Measurements from ENCODE around the gene FBXL4. TPM values are rescaled to one million over a fixed set of nuclear protein-coding genes. Genes with fewer than 3 reads are reported as not detected.

The FBXL4 gene
- total and polyA plus RNA-seq, 2 of the 8 experiments (the other 6 are each of a cell fraction or from before 2014, with no cell fraction given): 6.9 to 13.8 TPM

DNA sequence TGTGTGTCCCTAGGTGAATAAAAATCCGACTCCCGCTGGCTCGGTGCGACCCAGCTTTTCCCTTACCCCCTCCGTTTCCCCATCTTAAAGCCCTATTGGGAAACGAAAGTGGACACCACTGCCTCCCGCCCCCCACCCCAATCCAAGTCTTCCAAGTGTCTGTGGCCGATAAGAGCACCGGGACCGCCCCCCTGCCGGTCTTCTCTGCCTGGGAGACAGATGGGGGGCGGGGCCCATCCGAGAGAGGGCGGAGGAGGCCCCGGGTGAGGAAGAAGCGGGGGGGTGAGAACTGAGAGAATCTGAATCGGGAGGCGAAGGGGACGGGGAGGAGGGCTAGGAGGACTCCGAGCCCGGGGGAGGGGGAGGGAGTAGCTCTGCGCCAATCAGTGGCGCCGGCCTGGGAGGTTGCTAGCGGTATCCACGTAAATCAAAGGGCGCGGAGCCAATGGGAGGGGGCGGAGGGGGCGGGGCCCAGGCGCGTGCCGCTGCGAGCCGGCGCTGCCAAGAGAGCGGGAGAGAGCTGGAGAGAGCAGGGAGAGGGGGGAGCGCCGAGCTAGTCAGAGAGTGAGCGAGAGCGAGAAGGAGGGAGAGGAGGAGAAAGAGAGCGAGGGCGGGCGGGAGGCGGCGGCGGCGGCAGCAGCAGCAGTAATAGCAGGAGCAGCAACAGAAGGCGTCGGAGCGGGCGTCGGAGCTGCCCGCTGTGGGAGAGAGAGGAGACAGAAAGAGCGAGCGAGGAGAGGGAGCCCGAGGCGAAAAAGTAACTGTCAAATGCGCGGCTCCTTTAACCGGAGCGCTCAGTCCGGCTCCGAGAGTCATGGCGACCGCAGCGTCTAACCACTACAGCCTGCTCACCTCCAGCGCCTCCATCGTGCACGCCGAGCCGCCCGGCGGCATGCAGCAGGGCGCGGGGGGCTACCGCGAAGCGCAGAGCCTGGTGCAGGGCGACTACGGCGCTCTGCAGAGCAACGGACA is 113.4 kb downstream of the FBXL4 start, which contains the start of gene POU3F2 (continued):
- TF ChIP-seq KDM1A (IDR thresholded peaks at IDR 0.05; ENCODE audit: borderline replicate concordance, low read length) (peak; percentile 22; the same call in 1 of the 2 replicates), TEAD4 (IDR thresholded peaks at IDR 0.05; ENCODE audit: low read depth, low read length) (no peak)

Measured in H1 (cell line).